ENCODE results near the gene NR2E1.

DNA sequence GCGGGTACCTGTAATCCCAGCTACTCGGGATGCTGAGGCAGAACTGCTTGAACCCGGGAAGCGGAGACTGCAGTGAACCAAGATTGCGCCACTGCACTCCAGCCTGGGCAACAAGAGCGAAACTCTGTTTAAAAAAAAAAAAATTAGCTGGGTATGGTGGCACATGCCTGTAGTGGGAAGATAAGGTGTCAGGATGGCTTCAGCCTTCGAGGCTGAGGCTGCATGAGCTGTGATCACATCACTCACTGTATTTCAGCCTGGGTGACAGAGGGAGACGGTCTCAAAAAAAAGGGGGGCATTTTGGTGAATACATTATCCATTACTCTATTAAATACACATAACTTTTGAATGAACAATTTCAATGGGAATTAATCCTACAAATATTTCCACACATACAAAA is 62.6 kb downstream of the NR2E1 start:
- TF ChIP-seq CTCF (IDR thresholded peaks at IDR 0.05) = no peak
- no peak for TF ChIP-seq POLR2A (IDR thresholded peaks at IDR 0.05)

Measured in heart left ventricle (tissue), 13 donors.